Left lung (tissue), 10 donors: ENCODE data around the gene TRIM45. TPM values are rescaled to one million over a fixed set of nuclear protein-coding genes. Genes with fewer than 3 reads are reported as not detected.

Experiments
- ATAC-seq: fragments of 200-7000 bp; cut with Tn5 transposase; one replicate; pipeline ENCODE4 v1.9.1; 2020; ENCODE audit warnings: moderate library complexity
- DNase-seq, 4 donors: peaks; one replicate each; pipeline ENCODE4 v3.0.0-alpha.2; 2013 to 2020
- H3K27ac ChIP-seq, 2 donors: fragments of 200-600 bp; sonication (generic) in 1 of 2; one replicate each; pipeline versions ENCODE4 v1.5.0 to v1.8.0; 2020 to 2021
- H3K27me3 ChIP-seq, 2 donors: fragments of 200-600 bp; sonication (generic) in 1 of 2; one replicate each; pipeline versions ENCODE4 v1.5.0 to v1.8.0; 2020 to 2021
- H3K36me3 ChIP-seq, 2 donors: fragments of 200-600 bp; sonication (generic) in 1 of 2; one replicate each; pipeline versions ENCODE4 v1.5.0 to v1.8.0; 2020 to 2021
- H3K4me1 ChIP-seq, 2 donors: fragments of 200-600 bp; one replicate each; pipeline ENCODE4 v1.8.0; 2021
- H3K4me3 ChIP-seq, 2 donors: fragments of 200-600 bp; sonication (generic) in 1 of 2; one replicate each; pipeline versions ENCODE4 v1.5.0 to v1.8.0; 2020 to 2021; ENCODE audit warnings: mild to moderate bottlenecking in 1 of 2
- H3K9me3 ChIP-seq, 2 donors: fragments of 200-600 bp; sonication (generic) in 1 of 2; one replicate each; pipeline versions ENCODE4 v1.5.0 to v1.8.0; 2020 to 2021
- CTCF ChIP-seq, 2 donors: fragments of 200-600 bp; sonication (generic) in 1 of 2; IDR thresholded peaks; one replicate each; pipeline versions ENCODE4 v1.5.0 to v1.8.0; 2021; ENCODE audit warnings: antibody characterized with exemption in 2 of 2
- intact Hi-C, 2 donors: fragments of 100-400 bp; cut with DNase I; formaldehyde crosslinking; loops; one replicate each; pipeline versions ENCODE4 v1.11.2 to v1.14.2; 2022
- polyA plus RNA-seq, 6 donors: library from polyadenylated mRNA; unstranded; fragments of 120-200 nt; gene quantifications; one replicate each; pipeline ENCODE4 v1.2.1, GENCODE V29; 2013; ENCODE audit not compliant: insufficient read length in 6 of 6
- total RNA-seq, 2 donors: library from RNA; stranded (reverse); fragmentation: NEBNext Ultra II Directional; extraction: Animal tissue kit (Norgen Biotek cat#: 25700); gene quantifications; one replicate each; pipeline ENCODE4 v1.2.1, GENCODE V29; 2021
- donor health status: DM: no; HTN: yes; CAD: no.
- donor health status: DM: no; HTN: no; CAD: no.

TRIM45 gene
- total and polyA plus RNA-seq, 8 donors, result 2.6 to 18.9 (median 17.2) TPM

GRCh38 chr1:117112047-117112717 is 9.4 kb downstream of the TRIM45 start:
- no peak for TF ChIP-seq CTCF (IDR thresholded peaks at IDR 0.05)
- no peaks in the 10 kb centered on the region for H3K36me3 ChIP-seq
- H3K27ac ChIP-seq, result no peak overlapping the region
- peak; percentile 86 for ATAC-seq
- intact Hi-C loops, result no loop called here
- DNase-seq, result no peak
- no peaks in the 10 kb centered on the region for H3K9me3 ChIP-seq
- H3K4me1 ChIP-seq, result no peaks in the 10 kb centered on the region
- H3K4me3 ChIP-seq, result no peak overlapping the region
- H3K27me3 ChIP-seq, result no peaks in the 10 kb centered on the region

- Histone ChIP-seq H3K36me3 (no peaks in the 10 kb centered on the region), H3K27ac (no peak overlapping the region), H3K27me3 (no peaks in the 10 kb centered on the region), H3K9me3 (no peaks in the 10 kb centered on the region), H3K4me1 (no peaks in the 10 kb centered on the region), H3K4me3 (no peak overlapping the region)
- no peak for TF ChIP-seq CTCF (IDR thresholded peaks at IDR 0.05)
- ATAC-seq (no peak), DNase-seq (no peak)
- intact Hi-C loops, result no loop called here
Observed at GRCh38 chr1:117110774-117111173, 10.8 kb downstream of the TRIM45 start.

- Histone ChIP-seq H3K9me3 (no peaks in the 10 kb centered on the region), H3K27ac (no peak overlapping the region), H3K4me3 (no peak overlapping the region), H3K36me3 (peaks cover 0 to 9% of the 10 kb centered on the region in 2 donors), H3K27me3 (no peaks in the 10 kb centered on the region), H3K4me1 (no peaks in the 10 kb centered on the region)
- intact Hi-C loops, result no loop called here
- no peak for TF ChIP-seq CTCF (IDR thresholded peaks at IDR 0.05)
- no peak for ATAC-seq
- DNase-seq, result no peak
Observed at GRCh38 chr1:117107364-117107763, 14.2 kb downstream of the TRIM45 start.

- Histone ChIP-seq H3K4me1 (no peaks in the 10 kb centered on the region), H3K27ac (no peak overlapping the region), H3K36me3 (peaks cover 0 to 18% of the 10 kb centered on the region in 2 donors), H3K4me3 (no peak overlapping the region), H3K9me3 (no peaks in the 10 kb centered on the region), H3K27me3 (no peaks in the 10 kb centered on the region)
- DNase-seq, result no peak
- no peak for TF ChIP-seq CTCF (IDR thresholded peaks at IDR 0.05)
- intact Hi-C loops, result no loop called here
- no peak for ATAC-seq
Observed at GRCh38 chr1:117106478-117106877, 15.1 kb downstream of the TRIM45 start.

GRCh38 chr1:117105722-117106121 is 15.8 kb downstream of the TRIM45 start:
- H3K27me3 ChIP-seq, result no peaks in the 10 kb centered on the region
- no peaks in the 10 kb centered on the region for H3K9me3 ChIP-seq
- no peak overlapping the region for H3K4me3 ChIP-seq
- ATAC-seq, result no peak
- H3K4me1 ChIP-seq, result no peaks in the 10 kb centered on the region
- DNase-seq, result no peak
- H3K36me3 ChIP-seq, result peaks cover 0 to 20% of the 10 kb centered on the region in 2 donors
- no peak overlapping the region for H3K27ac ChIP-seq
- intact Hi-C loops, result no loop called here
- TF ChIP-seq CTCF (IDR thresholded peaks at IDR 0.05), result no peak
